AG10803 (cell line): Measurements from ENCODE around the gene BHMT.

ENCODE experiments used
- DNase-seq: peaks from one replicate; pipeline ENCODE4 v3.0.0; 2010; ENCODE audit warnings: low read depth
- H3K4me3 ChIP-seq: 2 replicates; pipeline ENCODE4 v1.5.1; 2011; ENCODE audit warnings: mild to moderate bottlenecking, low read length, control low read depth
- CTCF ChIP-seq: conservative IDR thresholded peaks from 2 replicates; pipeline ENCODE4 v1.5.1; 2011; ENCODE audit warnings: mild to moderate bottlenecking, low read length, control low read depth, inconsistent platforms

Gene BHMT

GRCh38 chr5:79093762-79094161, 17.8 kb upstream of the BHMT start:
- TF ChIP-seq CTCF, result no peak
- no peak for DNase-seq
- no peak overlapping the region for H3K4me3 ChIP-seq

GRCh38 chr5:79105868-79106267, 5.7 kb upstream of the BHMT start:
- no peak overlapping the region for H3K4me3 ChIP-seq
- DNase-seq, result no peak
- no peak for TF ChIP-seq CTCF

- no peak for TF ChIP-seq CTCF
- no peak overlapping the region for H3K4me3 ChIP-seq
- DNase-seq, result no peak
Measured at GRCh38 chr5:79107020-79107796, 4.4 kb upstream of the BHMT start.

- TF ChIP-seq CTCF, result no peak
- DNase-seq, result no peak
- no peak overlapping the region for H3K4me3 ChIP-seq
Measured at GRCh38 chr5:79108086-79108485, 3.5 kb upstream of the BHMT start.

- TF ChIP-seq CTCF, result no peak
- no peak overlapping the region for H3K4me3 ChIP-seq
- no peak for DNase-seq
Measured at GRCh38 chr5:79108792-79109191, 2.8 kb upstream of the BHMT start.

GRCh38 chr5:79109527-79110492, 1.8 kb upstream of the BHMT start:
- TF ChIP-seq CTCF, result peak; percentile 18; the same call in 1 of the 2 replicates
- no peak overlapping the region for H3K4me3 ChIP-seq
- DNase-seq, result no peak
